ENCODE data around the gene SRP72. TPM values are rescaled to one million over a fixed set of nuclear protein-coding genes. Genes with fewer than 3 reads are reported as not detected.

Gene SRP72
- total RNA-seq, 1 experiment from 2014 or later: 118 TPM

DNA sequence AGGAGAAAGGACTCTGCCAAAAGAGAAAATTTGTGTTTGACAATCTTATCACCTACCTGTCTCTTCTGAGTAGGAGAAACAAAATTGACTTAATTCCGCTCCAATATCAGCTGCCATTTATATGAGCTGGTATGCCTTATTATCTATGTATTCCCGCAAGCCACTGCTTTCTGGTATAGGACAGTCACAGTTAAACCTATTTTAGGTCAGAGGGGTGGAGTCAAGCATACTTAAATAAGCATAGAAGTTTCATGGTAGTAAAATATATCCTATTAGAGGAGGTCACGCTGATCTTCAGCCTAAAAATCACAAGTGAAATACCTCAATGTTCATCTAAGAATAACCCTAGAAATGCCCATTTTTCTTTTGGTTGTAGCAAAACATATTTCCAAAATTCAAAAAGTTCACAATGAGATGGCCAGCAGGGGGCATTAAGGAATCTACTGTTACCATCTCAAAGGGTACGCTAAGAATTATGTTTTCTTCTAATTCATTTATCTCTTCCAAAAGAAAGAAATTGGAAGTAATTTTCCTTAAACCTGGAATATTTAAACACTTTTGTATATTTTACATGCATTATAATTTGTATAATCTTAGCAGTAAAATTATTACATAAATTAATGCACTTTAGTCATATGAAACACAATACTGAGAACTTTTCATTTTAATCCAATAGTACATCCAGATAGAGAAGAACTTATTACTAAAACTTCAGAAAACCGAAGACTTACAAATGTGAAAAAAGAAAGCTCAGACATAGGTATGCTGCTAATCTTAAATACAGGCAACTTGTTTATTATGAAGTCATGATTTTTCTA, 42.5 kb upstream of the SRP72 start:
- Histone ChIP-seq H3K4me1 (ENCODE audit: insufficient read depth, low read length) (no peaks in the 10 kb centered on the region), H3K27me3 (ENCODE audit: low read length) (no peaks in the 10 kb centered on the region), H3K9me3 (ENCODE audit: low read length) (no peaks in the 10 kb centered on the region), H3K4me3 (ENCODE audit: low read length) (no peak overlapping the region), H3K4me2 (ENCODE audit: low read length) (no peak overlapping the region), H3K36me3 (ENCODE audit: low read depth, low read length) (peaks cover 6% of the 10 kb centered on the region), H4K20me1 (ENCODE audit: low read length) (peaks cover 59% of the 10 kb centered on the region), H3K79me2 (ENCODE audit: low read length) (peaks cover 100% of the 10 kb centered on the region), H3F3A (ENCODE audit: low read length, unreplicated experiment) (no peaks in the 10 kb centered on the region), H3K9me2 (replicated peaks; ENCODE audit: low read length) (no peaks in the 10 kb centered on the region), H3K27ac (ENCODE audit: low read length) (no peak overlapping the region), H2AFZ (ENCODE audit: low read length) (no peak overlapping the region), H3K9ac (ENCODE audit: low read length) (no peak overlapping the region)
- POLR2A ChIA-PET (ENCODE audit: unreplicated experiment): no interaction called here
- no TSS peak for BruUV-seq (replicated peaks)
- CTCF ChIA-PET: interaction anchor here (0.6 to 0.8 kb wide), 2 partner anchors 10 to 33 kb away, joined by 5 to 6 read pairs; partner anchors contain the start of gene PPAT
- intact Hi-C loops (cut with micrococcal nuclease): loop anchor here (1.0 kb wide), 3 partner anchors 119 to 411 kb away; no protein-coding TSS in a partner anchor
- no peak for TF ChIP-seq EZH2phosphoT487 (IDR thresholded peaks at IDR 0.05; ENCODE audit: borderline replicate concordance, low read length)
- TF ChIP-seq EZH2 (IDR thresholded peaks at IDR 0.05; ENCODE audit: low read length, unreplicated experiment): no peak
- TF ChIP-seq, protein P1, sequence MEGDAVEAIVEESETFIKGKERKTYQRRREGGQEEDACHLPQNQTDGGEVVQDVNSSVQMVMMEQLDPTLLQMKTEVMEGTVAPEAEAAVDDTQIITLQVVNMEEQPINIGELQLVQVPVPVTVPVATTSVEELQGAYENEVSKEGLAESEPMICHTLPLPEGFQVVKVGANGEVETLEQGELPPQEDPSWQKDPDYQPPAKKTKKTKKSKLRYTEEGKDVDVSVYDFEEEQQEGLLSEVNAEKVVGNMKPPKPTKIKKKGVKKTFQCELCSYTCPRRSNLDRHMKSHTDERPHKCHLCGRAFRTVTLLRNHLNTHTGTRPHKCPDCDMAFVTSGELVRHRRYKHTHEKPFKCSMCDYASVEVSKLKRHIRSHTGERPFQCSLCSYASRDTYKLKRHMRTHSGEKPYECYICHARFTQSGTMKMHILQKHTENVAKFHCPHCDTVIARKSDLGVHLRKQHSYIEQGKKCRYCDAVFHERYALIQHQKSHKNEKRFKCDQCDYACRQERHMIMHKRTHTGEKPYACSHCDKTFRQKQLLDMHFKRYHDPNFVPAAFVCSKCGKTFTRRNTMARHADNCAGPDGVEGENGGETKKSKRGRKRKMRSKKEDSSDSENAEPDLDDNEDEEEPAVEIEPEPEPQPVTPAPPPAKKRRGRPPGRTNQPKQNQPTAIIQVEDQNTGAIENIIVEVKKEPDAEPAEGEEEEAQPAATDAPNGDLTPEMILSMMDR (conservative IDR thresholded peaks at IDR 0.05; ENCODE audit: low read depth, low read length): peak; percentile 93
- DNase-seq: peak; percentile 61
- peak; percentile 59 for ATAC-seq

DNA sequence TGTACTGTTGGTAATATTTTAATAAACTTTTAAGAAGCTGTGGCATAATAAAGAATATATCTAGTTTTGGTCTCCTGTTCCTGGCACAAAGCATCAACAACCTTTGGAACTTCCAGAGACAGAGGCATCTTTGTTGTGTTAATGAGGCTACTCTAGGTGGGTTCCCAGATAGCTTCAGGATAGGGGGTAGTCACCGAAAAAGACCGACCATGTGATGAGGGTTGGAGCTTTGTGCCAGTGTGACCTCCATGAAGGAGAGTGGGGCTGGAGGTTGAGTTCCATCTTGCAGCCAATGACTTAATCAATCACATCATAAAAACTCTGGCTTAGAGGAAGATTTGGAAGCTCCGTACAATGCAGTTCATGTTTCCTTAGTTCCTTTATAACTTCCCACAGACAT, 41.9 kb upstream of the SRP72 start:
- peaks cover 2% of the 10 kb centered on the region for H3K36me3 ChIP-seq (ENCODE audit: low read depth, low read length)
- H3K4me1 ChIP-seq (ENCODE audit: insufficient read depth, low read length): no peaks in the 10 kb centered on the region
- CTCF ChIA-PET: interaction anchor here (0.6 to 0.8 kb wide), 2 partner anchors 9 to 33 kb away, joined by 5 to 6 read pairs; partner anchors contain the start of gene PPAT
- intact Hi-C loops (cut with micrococcal nuclease): loop anchor here (1.0 kb wide), 3 partner anchors 119 to 411 kb away; no protein-coding TSS in a partner anchor
- no peaks in the 10 kb centered on the region for H3K27me3 ChIP-seq (ENCODE audit: low read length)
- H3K9me3 ChIP-seq (ENCODE audit: low read length): no peaks in the 10 kb centered on the region
- TF ChIP-seq, protein P1 (conservative IDR thresholded peaks at IDR 0.05; ENCODE audit: low read depth, low read length): no peak
- no peak for TF ChIP-seq EZH2 (IDR thresholded peaks at IDR 0.05; ENCODE audit: low read length, unreplicated experiment)
- no peak for TF ChIP-seq EZH2phosphoT487 (IDR thresholded peaks at IDR 0.05; ENCODE audit: borderline replicate concordance, low read length)
- H3K27ac ChIP-seq (ENCODE audit: low read length): no peak overlapping the region
- peaks cover 100% of the 10 kb centered on the region for H3K79me2 ChIP-seq (ENCODE audit: low read length)
- DNase-seq (no peak), ATAC-seq (no peak; the same call in 1 of the 2 replicates)
- H3K9ac ChIP-seq (ENCODE audit: low read length): no peak overlapping the region
- H3F3A ChIP-seq (ENCODE audit: low read length, unreplicated experiment): no peaks in the 10 kb centered on the region
- H3K4me3 ChIP-seq (ENCODE audit: low read length): no peak overlapping the region
- POLR2A ChIA-PET (ENCODE audit: unreplicated experiment): no interaction called here
- H2AFZ ChIP-seq (ENCODE audit: low read length): no peak overlapping the region
- no TSS peak for BruUV-seq (replicated peaks)
- H4K20me1 ChIP-seq (ENCODE audit: low read length): peaks cover 65% of the 10 kb centered on the region
- H3K9me2 ChIP-seq (replicated peaks; ENCODE audit: low read length): no peaks in the 10 kb centered on the region
- no peak overlapping the region for H3K4me2 ChIP-seq (ENCODE audit: low read length)

DNA sequence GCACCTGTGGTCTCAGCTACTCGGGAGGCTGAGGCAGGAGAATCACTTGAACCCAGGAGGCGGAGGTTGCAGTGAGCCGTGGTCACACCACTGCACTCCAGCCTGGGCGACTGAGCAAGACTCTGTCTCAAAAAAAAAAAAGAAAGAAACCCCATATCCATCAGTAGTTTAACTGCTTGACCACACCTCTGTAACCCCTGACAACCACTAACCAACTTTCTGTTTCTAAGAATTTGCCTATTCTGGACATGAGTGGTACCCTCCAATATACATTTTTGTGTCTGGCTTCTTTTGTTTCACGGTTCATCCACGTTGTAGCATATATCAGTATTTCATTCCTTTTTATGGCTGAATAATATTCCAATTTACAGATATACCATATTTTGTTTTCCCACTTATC, 41.1 kb upstream of the SRP72 start:
- ATAC-seq (no peak), DNase-seq (no peak)
- peaks cover 68% of the 10 kb centered on the region for H4K20me1 ChIP-seq (ENCODE audit: low read length)
- H3K36me3 ChIP-seq (ENCODE audit: low read depth, low read length): no peaks in the 10 kb centered on the region; the same call in none of the 2 replicates
- H3K9me2 ChIP-seq (replicated peaks; ENCODE audit: low read length): no peaks in the 10 kb centered on the region
- no peak overlapping the region for H3K9ac ChIP-seq (ENCODE audit: low read length)
- H3K27ac ChIP-seq (ENCODE audit: low read length): no peak overlapping the region
- H3K9me3 ChIP-seq (ENCODE audit: low read length): no peaks in the 10 kb centered on the region
- no peaks in the 10 kb centered on the region for H3F3A ChIP-seq (ENCODE audit: low read length, unreplicated experiment)
- no peaks in the 10 kb centered on the region for H3K27me3 ChIP-seq (ENCODE audit: low read length)
- no peak overlapping the region for H2AFZ ChIP-seq (ENCODE audit: low read length)
- peaks cover 100% of the 10 kb centered on the region for H3K79me2 ChIP-seq (ENCODE audit: low read length)
- intact Hi-C loops (cut with micrococcal nuclease): no loop called here
- no TSS peak for BruUV-seq (replicated peaks)
- H3K4me1 ChIP-seq (ENCODE audit: insufficient read depth, low read length): no peaks in the 10 kb centered on the region
- POLR2A ChIA-PET (ENCODE audit: unreplicated experiment): no interaction called here
- no peak overlapping the region for H3K4me2 ChIP-seq (ENCODE audit: low read length)
- TF ChIP-seq EZH2 (IDR thresholded peaks at IDR 0.05; ENCODE audit: low read length, unreplicated experiment) (no peak), EZH2phosphoT487 (IDR thresholded peaks at IDR 0.05; ENCODE audit: borderline replicate concordance, low read length) (no peak)
- TF ChIP-seq, protein P1 (conservative IDR thresholded peaks at IDR 0.05; ENCODE audit: low read depth, low read length): no peak
- CTCF ChIA-PET: no interaction called here
- H3K4me3 ChIP-seq (ENCODE audit: low read length): no peak overlapping the region

Measured in PC-3 (cell line).